GM21576 (cell line): ENCODE results near the gene MT1B.

Source experiments
- ATAC-seq: cut with Tn5 transposase; IDR thresholded peaks from one replicate; pipeline ENCODE4 v1.9.1; 2021; ENCODE audit warnings: mild to moderate bottlenecking, moderate library complexity; ENCODE audit not compliant: unreplicated experiment

Gene MT1B

DNA sequence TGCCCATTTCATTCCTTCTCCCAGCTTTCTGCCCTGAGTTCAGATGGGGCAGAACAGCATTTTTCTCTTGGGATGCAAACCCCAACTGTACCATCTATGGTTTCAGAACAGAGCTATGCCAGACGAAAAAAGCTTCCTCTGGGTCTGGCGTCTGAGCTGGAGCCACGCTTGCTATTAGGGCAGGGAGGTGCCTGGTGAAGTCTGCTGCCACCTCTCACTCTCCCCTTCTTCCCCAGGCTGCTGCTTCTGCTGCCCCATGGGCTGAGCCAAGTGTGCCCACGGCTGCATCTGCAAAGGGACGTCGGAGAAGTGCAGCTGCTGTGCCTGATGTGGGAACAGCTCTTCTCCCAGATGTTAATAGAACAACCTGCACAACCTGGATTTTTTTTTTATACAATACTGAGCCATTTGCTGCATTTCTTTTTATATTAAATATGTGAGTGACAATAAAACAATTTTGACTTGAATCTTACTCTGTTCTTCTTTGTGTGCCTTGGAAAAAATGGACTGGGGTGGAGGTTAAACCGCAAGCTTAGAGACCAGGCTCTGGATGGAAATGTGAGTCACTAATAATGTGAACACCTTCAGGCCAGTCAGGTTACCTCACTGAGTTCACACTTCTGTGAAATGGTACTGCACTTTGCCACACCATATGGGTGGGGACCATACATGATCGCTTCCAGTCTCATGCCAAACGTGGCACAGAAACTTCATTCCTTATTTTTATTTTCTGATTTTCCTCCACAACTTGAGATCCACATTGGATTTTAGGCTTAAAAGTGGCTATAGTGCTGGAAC is 14.9 kb upstream of the MT1B start:
- no peak for ATAC-seq

GRCh38 chr16:56637814-56638750 is 13.6 kb upstream of the MT1B start, which contains the start of gene MT1A:
TSS of gene MT1A (plus strand) at chr16:56638666. CDS start at chr16:56638739, 73 bp downstream.
- ATAC-seq = no peak

- no peak for ATAC-seq
Observed at GRCh38 chr16:56639045-56639444, 12.6 kb upstream of the MT1B start.

DNA sequence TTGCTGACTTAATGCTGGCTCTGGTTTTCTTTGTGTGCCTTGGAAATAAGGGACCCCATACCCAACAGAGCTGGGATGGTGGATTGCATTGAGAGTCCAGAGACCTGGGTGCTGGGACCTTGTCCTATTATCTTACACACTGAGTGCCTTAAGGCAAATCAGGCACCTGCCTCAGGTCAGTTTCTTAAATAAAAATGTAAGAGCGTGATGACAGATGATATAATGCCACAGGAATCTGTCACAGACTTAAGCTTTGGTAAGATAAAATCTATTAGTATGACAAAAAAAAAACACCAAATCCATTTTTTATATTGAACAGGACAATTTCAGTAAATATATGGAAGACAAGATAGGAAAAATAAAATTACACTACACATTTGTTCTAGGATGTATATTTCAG is 11.6 kb upstream of the MT1B start:
- ATAC-seq = no peak

GRCh38 chr16:56641166-56641565 is 10.5 kb upstream of the MT1B start:
- no peak for ATAC-seq

DNA sequence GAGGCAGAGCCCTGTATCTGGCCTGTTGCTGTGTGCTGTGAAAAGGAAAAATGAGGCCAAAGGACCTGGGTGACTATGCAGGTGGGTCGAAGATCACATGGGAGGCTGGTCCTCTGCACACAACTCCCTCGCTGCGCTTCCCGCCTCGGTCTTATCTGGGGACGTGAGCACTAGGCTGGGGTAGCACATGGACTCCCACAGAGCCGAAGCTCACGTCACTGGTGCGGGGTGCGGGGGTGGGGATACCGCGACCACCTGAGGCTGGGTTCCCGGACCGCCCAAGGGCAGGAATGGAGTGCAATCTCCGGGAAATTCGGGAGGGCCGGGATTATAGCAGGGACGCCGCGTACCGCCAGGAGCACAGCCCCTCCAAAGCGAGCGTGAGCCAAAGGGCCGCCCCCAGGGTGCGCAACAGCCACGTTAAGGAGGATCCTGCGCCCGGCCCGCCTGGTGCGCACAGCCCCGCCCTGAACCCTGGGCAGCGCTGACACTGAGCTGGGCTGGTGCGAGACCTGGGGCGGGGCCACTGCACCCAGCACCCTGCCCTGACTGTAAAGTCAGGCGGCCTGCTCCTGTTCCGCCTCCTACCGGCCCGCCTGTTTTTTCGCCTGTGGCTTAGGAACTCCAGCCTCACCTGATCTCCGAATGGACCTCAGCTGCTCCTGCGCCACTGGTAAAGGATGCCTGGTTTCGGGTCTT is 8.5 kb upstream of the MT1B start:
- no peak for ATAC-seq

DNA sequence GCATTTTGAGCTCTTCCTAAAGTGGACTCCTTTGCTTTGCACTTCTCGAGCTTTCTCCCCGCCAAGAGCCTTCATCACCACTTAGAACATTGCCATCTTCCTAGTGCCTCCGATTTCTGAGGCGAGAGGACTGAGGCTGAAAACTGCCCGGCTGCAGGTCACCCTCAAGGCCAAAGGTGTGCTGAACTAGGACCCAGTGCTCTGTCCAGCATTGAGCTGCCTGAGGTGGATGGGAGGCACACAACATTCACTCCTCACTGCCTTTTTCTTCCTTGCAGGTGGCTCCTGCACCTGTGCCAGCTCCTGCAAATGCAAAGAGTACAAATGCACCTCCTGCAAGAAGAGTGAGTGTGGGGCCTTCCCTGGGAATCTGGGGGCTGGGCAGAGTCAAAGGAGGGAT is 7.9 kb upstream of the MT1B start:
- ATAC-seq = no peak

GRCh38 chr16:56645311-56645710 is 6.4 kb upstream of the MT1B start:
- no peak for ATAC-seq

GRCh38 chr16:56645838-56646237 is 5.8 kb upstream of the MT1B start:
- ATAC-seq = no peak

GRCh38 chr16:56647641-56648431 is 3.9 kb upstream of the MT1B start:
- ATAC-seq = no peak

DNA sequence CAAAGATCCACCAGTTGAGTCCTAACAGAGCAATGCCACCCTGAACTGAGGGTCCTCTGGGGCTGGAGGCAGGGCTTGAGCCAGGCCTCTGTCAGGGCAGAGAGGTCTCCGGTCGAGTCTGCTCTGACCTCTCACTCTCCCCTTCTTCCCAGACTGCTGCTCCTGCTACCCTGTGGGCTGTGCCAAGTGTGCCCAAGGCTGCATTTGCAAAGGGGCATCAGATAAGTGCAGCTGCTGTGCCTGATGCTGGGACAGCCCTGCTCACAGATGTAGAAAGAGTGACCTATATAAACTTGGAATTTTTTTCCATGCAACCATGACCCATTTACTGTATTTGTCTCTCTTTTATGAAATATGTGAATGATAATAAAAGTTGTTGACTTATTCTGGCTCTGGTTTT is 2.4 kb upstream of the MT1B start:
- ATAC-seq = no peak

- no peak for ATAC-seq
Observed at GRCh38 chr16:56649820-56650219, 1.9 kb upstream of the MT1B start.

DNA sequence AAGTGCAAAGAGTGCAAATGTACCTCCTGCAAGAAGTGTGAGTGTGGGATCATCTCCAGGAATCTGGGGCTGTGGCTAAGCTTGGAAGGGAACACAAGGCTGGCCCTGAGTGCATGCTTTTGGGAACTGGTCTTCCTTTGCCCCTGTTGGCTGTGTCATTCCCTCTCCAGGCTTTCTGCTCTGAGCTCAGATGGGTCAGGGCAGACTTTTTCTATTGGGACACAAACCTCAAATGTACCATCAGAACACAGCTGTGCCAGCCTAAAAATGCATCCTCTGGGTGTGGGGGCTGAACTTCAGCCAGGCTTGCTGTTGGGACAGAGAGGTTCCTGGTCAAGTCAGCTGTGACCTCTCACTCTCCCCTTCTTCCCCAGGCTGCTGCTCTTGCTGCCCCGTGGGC is 914 bp downstream of the MT1B start:
- no peak for ATAC-seq

DNA sequence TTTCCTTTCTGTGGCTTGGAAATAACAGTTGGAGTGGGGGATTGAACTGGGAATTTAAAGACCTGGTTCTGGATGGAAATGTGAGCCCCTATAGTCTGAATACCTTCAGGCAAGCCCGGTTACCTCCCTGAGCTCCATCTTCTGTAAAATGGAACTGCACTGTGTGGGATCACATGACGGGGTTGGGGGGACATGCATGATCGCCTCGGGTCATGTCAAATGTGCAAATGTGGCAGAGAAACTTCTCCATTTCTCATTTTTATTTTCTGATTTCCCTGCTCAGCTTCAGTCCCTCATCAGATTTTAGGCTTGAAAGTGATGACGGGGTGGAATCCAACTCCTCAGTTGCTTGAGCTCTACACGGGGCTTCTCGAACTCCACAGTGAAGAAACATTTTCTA is 1.5 kb downstream of the MT1B start:
- no peak for ATAC-seq

DNA sequence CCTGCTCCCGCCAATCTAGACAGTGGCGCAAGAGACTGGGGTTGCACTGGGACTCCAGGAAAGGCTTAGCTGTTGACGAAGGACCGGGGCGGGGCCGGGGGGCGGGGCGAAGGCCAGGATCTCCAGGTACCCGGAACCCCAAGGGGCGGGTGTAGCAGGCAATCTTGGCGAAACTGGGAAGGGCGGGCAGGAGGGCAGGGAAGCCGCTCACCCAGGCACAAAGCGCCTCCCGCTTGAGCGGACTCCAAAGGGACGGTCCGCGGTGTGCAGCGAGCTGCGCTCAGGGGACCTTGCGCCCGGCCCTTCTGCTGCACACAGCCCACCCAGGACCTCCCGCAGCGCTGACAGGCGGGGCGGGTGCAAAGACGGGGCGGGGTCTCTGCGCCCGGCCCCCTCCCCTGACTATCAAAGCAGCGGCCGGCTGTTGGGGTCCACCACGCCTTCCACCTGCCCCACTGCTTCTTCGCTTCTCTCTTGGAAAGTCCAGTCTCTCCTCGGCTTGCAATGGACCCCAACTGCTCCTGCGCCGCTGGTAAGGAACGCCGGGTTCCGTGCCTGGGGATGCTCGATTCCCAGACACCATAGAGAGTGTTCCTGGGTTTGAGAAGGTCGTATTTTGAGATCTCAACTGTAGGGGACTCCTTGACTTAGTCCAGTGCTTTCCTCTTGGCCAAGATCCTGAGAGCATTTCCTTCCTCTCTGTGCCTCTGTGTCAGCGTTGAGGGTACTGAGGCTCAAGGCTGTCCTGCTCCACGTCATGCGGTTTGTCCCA is 6.1 kb downstream of the MT1B start, which contains the start of gene MT1F:
Gene MT1F, plus strand, starts transcription at position 405 of the 772 bp plus-strand sequence. Its CDS starts 100 bp downstream, at position 505.
- ATAC-seq = no peak

- ATAC-seq = no peak
Observed at GRCh38 chr16:56658327-56658875, 6.7 kb downstream of the MT1B start.

- no peak for ATAC-seq
Observed at GRCh38 chr16:56662357-56663354, 11.0 kb downstream of the MT1B start.

GRCh38 chr16:56664506-56664905 is 12.8 kb downstream of the MT1B start:
- ATAC-seq = no peak
